ENCODE data around the gene KCTD21. TPM values are rescaled to one million over a fixed set of nuclear protein-coding genes. Genes with fewer than 3 reads are reported as not detected.

Gene KCTD21
- total RNA-seq, 1 experiment from 2014 or later = 9.7 TPM

DNA sequence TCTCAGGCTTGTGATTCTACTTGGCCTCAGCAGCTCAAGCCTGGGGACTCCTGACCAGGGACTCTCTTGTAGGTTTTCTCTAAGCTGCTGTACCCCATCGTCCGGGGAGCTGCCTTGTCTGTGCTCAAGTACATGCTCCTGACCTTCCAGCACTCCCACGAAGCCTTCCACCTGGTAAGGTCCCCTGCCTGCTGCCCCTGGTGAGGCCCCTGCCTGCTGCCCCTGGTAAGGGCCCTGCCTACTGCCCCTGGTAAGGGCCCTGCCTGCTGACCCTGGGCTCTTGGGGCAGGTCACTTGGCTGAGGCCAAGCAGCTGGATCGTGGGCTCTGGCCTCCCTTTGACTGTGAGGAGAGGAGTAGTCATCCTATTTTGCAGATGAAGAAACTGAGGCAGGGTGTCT, 11.6 kb upstream of the KCTD21 start:
- intact Hi-C loops (cut with micrococcal nuclease; ENCODE audit: unreplicated experiment) = no loop called here
- in situ Hi-C loops (cut with HindIII; ENCODE audit: low pct_unique_long_range_greater_than_20kb, low sequenced_read_pairs) = no loop called here
- ATAC-seq (no peak), DNase-seq (ENCODE audit: low read depth, low spot score) (no peak)
- Histone ChIP-seq H3K27ac (ENCODE audit: low read length) (no peak overlapping the region), H3K4me1 (ENCODE audit: control insufficient read depth, insufficient read depth, low read length) (no peaks in the 10 kb centered on the region), H3K27me3 (ENCODE audit: control insufficient read depth, insufficient read depth, low read length) (no peaks in the 10 kb centered on the region), H3K36me3 (ENCODE audit: control insufficient read depth, insufficient read depth, low read length) (no peaks in the 10 kb centered on the region), H3K4me3 (ENCODE audit: low read depth in 2 of 2, low read length in 2 of 2) (no peak overlapping the region), H3K9me3 (ENCODE audit: control insufficient read depth, insufficient read depth, low read depth, low read length) (no peaks in the 10 kb centered on the region)
- ChIA-PET CTCF (no interaction called here), POLR2A (no interaction called here)
- no TSS peak for BruUV-seq (replicated peaks)
- TF ChIP-seq, protein P1, sequence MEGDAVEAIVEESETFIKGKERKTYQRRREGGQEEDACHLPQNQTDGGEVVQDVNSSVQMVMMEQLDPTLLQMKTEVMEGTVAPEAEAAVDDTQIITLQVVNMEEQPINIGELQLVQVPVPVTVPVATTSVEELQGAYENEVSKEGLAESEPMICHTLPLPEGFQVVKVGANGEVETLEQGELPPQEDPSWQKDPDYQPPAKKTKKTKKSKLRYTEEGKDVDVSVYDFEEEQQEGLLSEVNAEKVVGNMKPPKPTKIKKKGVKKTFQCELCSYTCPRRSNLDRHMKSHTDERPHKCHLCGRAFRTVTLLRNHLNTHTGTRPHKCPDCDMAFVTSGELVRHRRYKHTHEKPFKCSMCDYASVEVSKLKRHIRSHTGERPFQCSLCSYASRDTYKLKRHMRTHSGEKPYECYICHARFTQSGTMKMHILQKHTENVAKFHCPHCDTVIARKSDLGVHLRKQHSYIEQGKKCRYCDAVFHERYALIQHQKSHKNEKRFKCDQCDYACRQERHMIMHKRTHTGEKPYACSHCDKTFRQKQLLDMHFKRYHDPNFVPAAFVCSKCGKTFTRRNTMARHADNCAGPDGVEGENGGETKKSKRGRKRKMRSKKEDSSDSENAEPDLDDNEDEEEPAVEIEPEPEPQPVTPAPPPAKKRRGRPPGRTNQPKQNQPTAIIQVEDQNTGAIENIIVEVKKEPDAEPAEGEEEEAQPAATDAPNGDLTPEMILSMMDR (IDR thresholded peaks at IDR 0.05) = no peak
- TF ChIP-seq SIN3A (IDR thresholded peaks at IDR 0.05; ENCODE audit: borderline replicate concordance, insufficient read depth, low read depth, low read length) (no peak), TCF7L2 (IDR thresholded peaks at IDR 0.05; ENCODE audit: low read depth, low read length) (no peak), POLR2AphosphoS5 (IDR thresholded peaks at IDR 0.05; ENCODE audit: low read depth, low read length) (no peak)
- TF ChIP-seq, protein P2, sequence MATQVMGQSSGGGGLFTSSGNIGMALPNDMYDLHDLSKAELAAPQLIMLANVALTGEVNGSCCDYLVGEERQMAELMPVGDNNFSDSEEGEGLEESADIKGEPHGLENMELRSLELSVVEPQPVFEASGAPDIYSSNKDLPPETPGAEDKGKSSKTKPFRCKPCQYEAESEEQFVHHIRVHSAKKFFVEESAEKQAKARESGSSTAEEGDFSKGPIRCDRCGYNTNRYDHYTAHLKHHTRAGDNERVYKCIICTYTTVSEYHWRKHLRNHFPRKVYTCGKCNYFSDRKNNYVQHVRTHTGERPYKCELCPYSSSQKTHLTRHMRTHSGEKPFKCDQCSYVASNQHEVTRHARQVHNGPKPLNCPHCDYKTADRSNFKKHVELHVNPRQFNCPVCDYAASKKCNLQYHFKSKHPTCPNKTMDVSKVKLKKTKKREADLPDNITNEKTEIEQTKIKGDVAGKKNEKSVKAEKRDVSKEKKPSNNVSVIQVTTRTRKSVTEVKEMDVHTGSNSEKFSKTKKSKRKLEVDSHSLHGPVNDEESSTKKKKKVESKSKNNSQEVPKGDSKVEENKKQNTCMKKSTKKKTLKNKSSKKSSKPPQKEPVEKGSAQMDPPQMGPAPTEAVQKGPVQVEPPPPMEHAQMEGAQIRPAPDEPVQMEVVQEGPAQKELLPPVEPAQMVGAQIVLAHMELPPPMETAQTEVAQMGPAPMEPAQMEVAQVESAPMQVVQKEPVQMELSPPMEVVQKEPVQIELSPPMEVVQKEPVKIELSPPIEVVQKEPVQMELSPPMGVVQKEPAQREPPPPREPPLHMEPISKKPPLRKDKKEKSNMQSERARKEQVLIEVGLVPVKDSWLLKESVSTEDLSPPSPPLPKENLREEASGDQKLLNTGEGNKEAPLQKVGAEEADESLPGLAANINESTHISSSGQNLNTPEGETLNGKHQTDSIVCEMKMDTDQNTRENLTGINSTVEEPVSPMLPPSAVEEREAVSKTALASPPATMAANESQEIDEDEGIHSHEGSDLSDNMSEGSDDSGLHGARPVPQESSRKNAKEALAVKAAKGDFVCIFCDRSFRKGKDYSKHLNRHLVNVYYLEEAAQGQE (IDR thresholded peaks at IDR 0.05; ENCODE audit: insufficient read depth in 1 of 2, low read depth in 2 of 2, low read length in 1 of 2) = no peak

DNA sequence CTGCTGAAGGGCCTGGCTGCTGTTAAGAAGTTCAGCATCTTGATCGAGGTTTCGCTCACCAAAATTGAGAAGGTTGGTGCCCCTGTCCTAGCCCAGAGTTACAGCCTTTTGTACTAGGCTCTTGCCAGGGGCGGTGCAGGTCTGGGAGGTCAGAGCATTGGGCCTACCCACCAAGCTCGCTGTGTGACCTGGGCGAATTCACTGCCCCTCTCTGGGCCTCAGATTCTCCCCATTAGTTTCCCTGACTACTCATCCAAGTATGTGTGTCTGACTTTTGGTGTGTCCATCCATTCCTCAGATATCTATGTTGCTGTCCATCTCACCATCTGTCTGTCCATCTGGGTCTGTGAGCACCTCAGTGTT, 11.2 kb upstream of the KCTD21 start:
- ATAC-seq = no peak
- DNase-seq (ENCODE audit: low read depth, low spot score) = no peak
- ChIA-PET POLR2A (no interaction called here), CTCF (no interaction called here)
- H3K27me3 ChIP-seq (ENCODE audit: control insufficient read depth, insufficient read depth, low read length) = no peaks in the 10 kb centered on the region
- intact Hi-C loops (cut with micrococcal nuclease; ENCODE audit: unreplicated experiment) = no loop called here
- no peaks in the 10 kb centered on the region for H3K9me3 ChIP-seq (ENCODE audit: control insufficient read depth, insufficient read depth, low read depth, low read length)
- no peak for TF ChIP-seq POLR2AphosphoS5 (IDR thresholded peaks at IDR 0.05; ENCODE audit: low read depth, low read length)
- TF ChIP-seq, protein P1 (IDR thresholded peaks at IDR 0.05) = no peak
- TF ChIP-seq TCF7L2 (IDR thresholded peaks at IDR 0.05; ENCODE audit: low read depth, low read length) = no peak
- TF ChIP-seq, protein P2 (IDR thresholded peaks at IDR 0.05; ENCODE audit: insufficient read depth in 1 of 2, low read depth in 2 of 2, low read length in 1 of 2) = no peak
- no peak for TF ChIP-seq SIN3A (IDR thresholded peaks at IDR 0.05; ENCODE audit: borderline replicate concordance, insufficient read depth, low read depth, low read length)
- H3K4me1 ChIP-seq (ENCODE audit: control insufficient read depth, insufficient read depth, low read length) = no peaks in the 10 kb centered on the region
- in situ Hi-C loops (cut with HindIII; ENCODE audit: low pct_unique_long_range_greater_than_20kb, low sequenced_read_pairs) = no loop called here
- BruUV-seq (replicated peaks) = no TSS peak
- no peak overlapping the region for H3K4me3 ChIP-seq (ENCODE audit: low read depth in 2 of 2, low read length in 2 of 2)
- H3K27ac ChIP-seq (ENCODE audit: low read length) = no peak overlapping the region
- H3K36me3 ChIP-seq (ENCODE audit: control insufficient read depth, insufficient read depth, low read length) = no peaks in the 10 kb centered on the region

Data from Panc1 (cell line).